ENCODE data around the gene HMBS.
"Not testable (repeated sequence)": the region's sequence is repeated elsewhere in the genome, so short reads cannot be mapped to it uniquely, and the experiment has no call there.

HMBS gene

GRCh38 chr11:119092880-119093842 is 8.5 kb downstream of the HMBS start:
- Histone ChIP-seq H3K9me3 (ENCODE audit: control insufficient read depth in 1 of 2, low read length in 2 of 2) (no peaks in the 10 kb centered on the region), H3K4me1 (ENCODE audit: control insufficient read depth in 1 of 2, insufficient read depth in 2 of 2, low read length in 2 of 2) (peaks cover 14 to 23% of the 10 kb centered on the region in 2 donors), H3K36me3 (ENCODE audit: control insufficient read depth in 1 of 2, insufficient read depth in 2 of 2, low read length in 2 of 2) (peaks cover 17 to 19% of the 10 kb centered on the region in 2 donors), H3K4me3 (ENCODE audit: low read depth in 1 of 2, low read length in 2 of 2) (peak overlapping the region; percentile 73 to 88), H3K27me3 (ENCODE audit: low read depth, low read length) (no peaks in the 10 kb centered on the region), H3K27ac (ENCODE audit: low read length) (peak overlapping the region; percentile 55)

- Histone ChIP-seq H3K4me1 (ENCODE audit: control insufficient read depth in 1 of 2, insufficient read depth in 2 of 2, low read length in 2 of 2) (peaks cover 14 to 23% of the 10 kb centered on the region in 2 donors), H3K36me3 (ENCODE audit: control insufficient read depth in 1 of 2, insufficient read depth in 2 of 2, low read length in 2 of 2) (peaks cover 17 to 20% of the 10 kb centered on the region in 2 donors), H3K27ac (ENCODE audit: low read length) (peak overlapping the region; percentile 55), H3K27me3 (ENCODE audit: low read depth, low read length) (no peaks in the 10 kb centered on the region), H3K4me3 (ENCODE audit: low read depth in 1 of 2, low read length in 2 of 2) (peak overlapping the region; percentile 73 to 88), H3K9me3 (ENCODE audit: control insufficient read depth in 1 of 2, low read length in 2 of 2) (no peaks in the 10 kb centered on the region)
These were observed 9.5 kb downstream of the HMBS start for GRCh38 chr11:119093942-119094815.

GRCh38 chr11:119094816-119095065 is 10.1 kb downstream of the HMBS start:
- no peaks in the 10 kb centered on the region for H3K9me3 ChIP-seq (ENCODE audit: control insufficient read depth in 1 of 2, low read length in 2 of 2)
- peaks cover 14 to 23% of the 10 kb centered on the region in 2 donors for H3K4me1 ChIP-seq (ENCODE audit: control insufficient read depth in 1 of 2, insufficient read depth in 2 of 2, low read length in 2 of 2)
- peak overlapping the region; percentile 73 to 88 for H3K4me3 ChIP-seq (ENCODE audit: low read depth in 1 of 2, low read length in 2 of 2)
- peak overlapping the region; percentile 63 for H3K27ac ChIP-seq (ENCODE audit: low read length)
- no peaks in the 10 kb centered on the region for H3K27me3 ChIP-seq (ENCODE audit: low read depth, low read length)
- H3K36me3 ChIP-seq (ENCODE audit: control insufficient read depth in 1 of 2, insufficient read depth in 2 of 2, low read length in 2 of 2): peaks cover 17 to 20% of the 10 kb centered on the region in 2 donors

DNA sequence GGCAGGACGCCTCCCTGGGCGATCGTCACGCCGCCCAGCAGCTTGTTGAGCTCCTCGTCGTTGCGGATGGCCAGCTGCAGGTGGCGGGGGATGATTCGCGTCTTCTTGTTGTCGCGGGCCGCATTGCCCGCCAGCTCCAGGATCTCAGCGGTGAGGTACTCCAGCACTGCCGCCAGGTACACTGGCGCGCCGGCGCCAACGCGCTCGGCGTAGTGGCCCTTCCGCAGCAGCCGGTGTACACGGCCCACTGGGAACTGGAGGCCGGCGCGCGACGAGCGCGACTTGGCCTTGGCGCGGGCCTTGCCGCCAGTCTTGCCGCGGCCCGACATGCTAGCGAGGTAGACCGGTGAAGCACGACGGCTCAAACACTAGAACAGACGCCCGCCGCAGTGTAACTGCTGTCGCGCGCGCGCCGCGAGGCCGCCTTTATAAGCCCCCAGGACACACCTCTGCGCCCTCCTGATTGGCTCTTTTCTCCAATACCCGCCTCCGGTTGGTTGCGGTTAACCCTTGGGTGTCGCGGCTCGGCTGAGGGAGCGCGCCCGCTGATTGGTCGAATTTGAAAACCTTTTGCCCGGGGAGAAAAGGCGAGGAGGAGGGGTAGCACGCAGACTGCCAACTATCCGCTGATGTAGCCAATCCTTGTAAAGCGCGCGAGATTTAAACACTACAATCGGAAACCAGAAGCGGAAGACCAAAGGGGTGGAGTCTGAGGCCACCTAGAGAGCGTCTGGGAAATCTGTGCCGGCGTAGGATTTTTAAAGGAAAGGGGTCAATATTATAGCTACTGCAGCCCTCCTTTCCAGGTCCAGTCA is 10.6 kb downstream of the HMBS start:
- peak overlapping the region; percentile 73 to 88 for H3K4me3 ChIP-seq (ENCODE audit: low read depth in 1 of 2, low read length in 2 of 2)
- no peaks in the 10 kb centered on the region for H3K27me3 ChIP-seq (ENCODE audit: low read depth, low read length)
- peaks cover 17 to 20% of the 10 kb centered on the region in 2 donors for H3K36me3 ChIP-seq (ENCODE audit: control insufficient read depth in 1 of 2, insufficient read depth in 2 of 2, low read length in 2 of 2)
- peaks cover 15 to 25% of the 10 kb centered on the region in 2 donors for H3K4me1 ChIP-seq (ENCODE audit: control insufficient read depth in 1 of 2, insufficient read depth in 2 of 2, low read length in 2 of 2)
- no peaks in the 10 kb centered on the region for H3K9me3 ChIP-seq (ENCODE audit: control insufficient read depth in 1 of 2, low read length in 2 of 2)
- H3K27ac ChIP-seq (ENCODE audit: low read length): peak overlapping the region; percentile 63

DNA sequence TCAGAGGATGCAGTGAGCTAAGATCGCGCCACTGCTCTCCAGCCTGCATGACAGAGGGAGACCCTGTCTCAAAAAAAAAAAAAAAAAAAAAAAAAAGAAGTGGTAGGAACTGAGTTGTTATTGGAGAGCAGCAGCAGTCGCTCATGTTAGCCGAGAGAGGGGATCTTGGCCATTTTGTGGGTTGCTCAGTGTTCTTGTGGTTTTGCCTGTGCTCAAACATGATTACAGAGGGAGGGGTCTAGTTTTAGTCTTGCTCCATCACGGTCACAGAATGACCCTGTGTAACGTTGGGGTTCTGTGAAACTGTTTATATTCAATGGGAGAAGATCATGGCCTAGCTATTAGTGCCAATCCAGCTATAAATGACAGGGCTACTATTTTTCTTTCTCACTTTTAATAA is 15.0 kb downstream of the HMBS start:
- no peak overlapping the region for H3K27ac ChIP-seq (ENCODE audit: low read length)
- H3K4me3 ChIP-seq (ENCODE audit: low read depth in 1 of 2, low read length in 2 of 2): no peak overlapping the region
- H3K27me3 ChIP-seq (ENCODE audit: low read depth, low read length): no peaks in the 10 kb centered on the region
- H3K4me1 ChIP-seq (ENCODE audit: control insufficient read depth in 1 of 2, insufficient read depth in 2 of 2, low read length in 2 of 2): peaks cover 10 to 22% of the 10 kb centered on the region in 2 donors
- no peaks in the 10 kb centered on the region for H3K9me3 ChIP-seq (ENCODE audit: control insufficient read depth in 1 of 2, low read length in 2 of 2)
- peaks cover 20 to 23% of the 10 kb centered on the region in 2 donors for H3K36me3 ChIP-seq (ENCODE audit: control insufficient read depth in 1 of 2, insufficient read depth in 2 of 2, low read length in 2 of 2)

GRCh38 chr11:119100246-119100970 is 15.7 kb downstream of the HMBS start:
- Histone ChIP-seq H3K36me3 (ENCODE audit: control insufficient read depth in 1 of 2, insufficient read depth in 2 of 2, low read length in 2 of 2) (peaks cover 20 to 23% of the 10 kb centered on the region in 2 donors), H3K4me3 (ENCODE audit: low read depth in 1 of 2, low read length in 2 of 2) (peak overlapping the region; percentile 87 to 89), H3K27me3 (ENCODE audit: low read depth, low read length) (no peaks in the 10 kb centered on the region), H3K9me3 (ENCODE audit: control insufficient read depth in 1 of 2, low read length in 2 of 2) (no peaks in the 10 kb centered on the region), H3K4me1 (ENCODE audit: control insufficient read depth in 1 of 2, insufficient read depth in 2 of 2, low read length in 2 of 2) (peaks cover 10 to 22% of the 10 kb centered on the region in 2 donors), H3K27ac (ENCODE audit: low read length) (no peak overlapping the region)

DNA sequence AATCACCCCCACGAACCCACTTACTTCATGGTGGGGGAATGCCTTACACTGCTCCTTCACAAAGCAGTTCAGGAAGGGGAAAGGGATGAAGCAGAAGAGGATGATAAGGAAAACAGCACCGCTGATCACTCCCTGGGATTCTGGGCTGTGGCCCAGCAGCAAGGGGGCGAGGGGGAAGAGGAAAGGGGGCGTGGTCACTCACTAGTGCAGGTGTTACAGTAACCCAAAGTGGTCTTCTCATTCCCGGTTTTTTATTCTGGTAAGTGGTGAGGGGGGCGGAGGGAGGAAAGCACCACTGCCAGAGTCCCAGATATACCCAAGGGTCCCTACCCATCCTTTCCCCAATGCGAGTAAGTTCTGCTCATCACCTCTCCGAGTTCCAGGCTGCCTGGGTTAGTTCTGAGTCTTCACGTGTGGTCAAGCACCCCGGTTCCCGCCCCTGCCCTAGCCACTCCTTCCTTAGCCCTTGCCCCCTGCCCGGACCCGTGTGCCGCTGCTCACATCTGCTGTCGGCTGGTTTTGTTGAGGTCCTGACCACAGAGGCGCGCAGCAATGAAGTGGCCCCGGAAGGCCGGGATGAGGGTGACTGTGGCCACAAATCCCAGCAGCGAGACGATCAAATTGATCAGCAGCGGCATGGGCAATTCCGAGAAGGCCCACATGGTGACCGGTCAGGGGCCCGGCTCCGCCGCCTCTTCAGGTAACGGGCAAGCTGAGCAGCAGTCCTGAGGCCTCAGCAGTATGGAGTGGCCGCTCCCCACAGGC is 16.5 kb downstream of the HMBS start:
- Histone ChIP-seq H3K4me1 (ENCODE audit: control insufficient read depth in 1 of 2, insufficient read depth in 2 of 2, low read length in 2 of 2) (peaks cover 10 to 23% of the 10 kb centered on the region in 2 donors), H3K27me3 (ENCODE audit: low read depth, low read length) (no peaks in the 10 kb centered on the region)

GRCh38 chr11:119101759-119102423 is 17.2 kb downstream of the HMBS start, which contains the start of gene DPAGT1:
DPAGT1 (minus strand) TSS chr11:119101853; CDS start chr11:119101655, 198 bp downstream.
- H3K9me3 ChIP-seq (ENCODE audit: control insufficient read depth in 1 of 2, low read length in 2 of 2): no peaks in the 10 kb centered on the region
- peaks cover 12 to 18% of the 10 kb centered on the region in 2 donors for H3K36me3 ChIP-seq (ENCODE audit: control insufficient read depth in 1 of 2, insufficient read depth in 2 of 2, low read length in 2 of 2)
- peak within 1 kb of the TSS; percentile 87 to 89 for H3K4me3 ChIP-seq (ENCODE audit: low read depth in 1 of 2, low read length in 2 of 2)
- no peaks in the 10 kb centered on the region for H3K27me3 ChIP-seq (ENCODE audit: low read depth, low read length)
- H3K4me1 ChIP-seq (ENCODE audit: control insufficient read depth in 1 of 2, insufficient read depth in 2 of 2, low read length in 2 of 2): peaks cover 16 to 30% of the 10 kb centered on the region in 2 donors
- H3K27ac ChIP-seq (ENCODE audit: low read length): peak within 1 kb of the TSS; percentile 98

More for the DNA sequence above, 16.5 kb downstream of the HMBS start:
- Histone ChIP-seq H3K9me3 (ENCODE audit: control insufficient read depth in 1 of 2, low read length in 2 of 2) (no peaks in the 10 kb centered on the region), H3K27ac (ENCODE audit: low read length) (peak overlapping the region; percentile 98), H3K4me3 (ENCODE audit: low read depth in 1 of 2, low read length in 2 of 2) (peak overlapping the region; percentile 87 to 89), H3K36me3 (ENCODE audit: control insufficient read depth in 1 of 2, insufficient read depth in 2 of 2, low read length in 2 of 2) (peaks cover 19 to 23% of the 10 kb centered on the region in 2 donors)

DNA sequence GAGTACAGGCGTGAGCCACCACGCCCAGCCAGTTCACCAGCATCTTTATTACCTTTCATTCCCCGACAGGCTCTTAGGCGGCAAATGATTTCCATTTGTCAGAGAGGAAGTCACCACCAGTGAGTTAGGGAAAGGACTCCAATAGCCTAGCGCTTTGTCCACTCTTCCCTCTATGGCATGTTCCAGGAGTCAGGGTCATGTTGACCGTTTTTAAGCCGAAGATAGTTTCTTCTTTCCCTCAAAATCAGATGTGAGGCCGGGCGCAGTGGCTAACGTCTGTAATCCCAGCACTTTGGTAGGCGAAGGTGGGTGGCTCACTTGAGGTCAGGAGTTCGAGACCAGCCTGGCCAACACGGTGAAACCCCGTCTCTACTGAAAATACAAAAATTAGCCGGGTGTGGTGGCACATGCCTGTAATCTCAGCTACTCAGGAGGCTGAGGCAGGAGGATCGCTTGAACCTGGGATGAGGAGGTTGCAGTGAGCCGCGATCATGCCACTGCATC is 18.5 kb downstream of the HMBS start:
- peaks cover 18 to 37% of the 10 kb centered on the region in 2 donors for H3K4me1 ChIP-seq (ENCODE audit: control insufficient read depth in 1 of 2, insufficient read depth in 2 of 2, low read length in 2 of 2)
- not testable (repeated sequence) for H3K27me3 ChIP-seq (ENCODE audit: low read depth, low read length); H3K36me3 ChIP-seq (ENCODE audit: control insufficient read depth in 1 of 2, insufficient read depth in 2 of 2, low read length in 2 of 2); H3K9me3 ChIP-seq (ENCODE audit: control insufficient read depth in 1 of 2, low read length in 2 of 2)
- peak overlapping the region in 1 of 2 donors; percentile 87 for H3K4me3 ChIP-seq (ENCODE audit: low read depth in 1 of 2, low read length in 2 of 2)
- H3K27ac ChIP-seq (ENCODE audit: low read length): peak overlapping the region; percentile 55
